Suprapubic skin (tissue), 4 donors: ENCODE results near the gene LITAFD.

ENCODE experiments used
- EP300 ChIP-seq: sonication (generic); formaldehyde crosslinking; IDR thresholded peaks from one replicate; pipeline ENCODE4 v1.6.1; 2017; ENCODE audit warnings: antibody characterized with exemption
- POLR2A ChIP-seq, 2 donors: fragments of 450-650 bp; IDR thresholded peaks; one replicate each; pipeline ENCODE4 v1.6.1; 2017; ENCODE audit warnings: antibody characterized with exemption in 2 of 2, mild to moderate bottlenecking in 2 of 2, moderate library complexity in 2 of 2
- POLR2AphosphoS5 ChIP-seq, 3 donors: sonication (generic); formaldehyde crosslinking; IDR thresholded peaks; one replicate each; pipeline ENCODE4 v1.6.1; 2017; ENCODE audit warnings: antibody characterized with exemption in 3 of 3
- TF ChIP-seq, protein P1 (sequence below), 2 donors: fragments of 200-600 bp in 1 of 2; fragments of 450-650 bp in 1 of 2; sonication (generic) in 1 of 2; IDR thresholded peaks; one replicate each; pipeline ENCODE4 v1.5.1; 2016 to 2019; ENCODE audit warnings: antibody characterized with exemption in 2 of 2, mild to moderate bottlenecking in 1 of 2, moderate library complexity in 1 of 2

DNA sequence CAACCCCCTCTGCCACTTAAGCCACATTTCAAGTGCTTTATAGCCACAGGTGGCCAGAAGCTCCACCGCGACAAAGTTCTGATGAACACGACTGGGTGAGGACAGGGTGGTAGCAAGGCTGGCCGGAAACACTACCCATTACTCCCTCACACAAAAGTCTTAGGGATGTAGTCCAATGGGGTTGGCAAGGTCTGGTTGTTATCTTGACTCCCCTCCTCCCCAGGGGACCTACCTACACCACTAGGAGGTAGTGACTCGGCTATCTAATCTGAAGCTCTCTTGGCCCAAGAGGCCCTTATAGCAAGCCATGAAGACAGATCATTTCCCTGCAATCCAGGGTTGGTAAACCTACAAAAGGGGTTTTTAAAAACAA, 8.4 kb downstream of the LITAFD start:
- no peak for TF ChIP-seq POLR2A (IDR thresholded peaks at IDR 0.05)
- TF ChIP-seq, protein P1, sequence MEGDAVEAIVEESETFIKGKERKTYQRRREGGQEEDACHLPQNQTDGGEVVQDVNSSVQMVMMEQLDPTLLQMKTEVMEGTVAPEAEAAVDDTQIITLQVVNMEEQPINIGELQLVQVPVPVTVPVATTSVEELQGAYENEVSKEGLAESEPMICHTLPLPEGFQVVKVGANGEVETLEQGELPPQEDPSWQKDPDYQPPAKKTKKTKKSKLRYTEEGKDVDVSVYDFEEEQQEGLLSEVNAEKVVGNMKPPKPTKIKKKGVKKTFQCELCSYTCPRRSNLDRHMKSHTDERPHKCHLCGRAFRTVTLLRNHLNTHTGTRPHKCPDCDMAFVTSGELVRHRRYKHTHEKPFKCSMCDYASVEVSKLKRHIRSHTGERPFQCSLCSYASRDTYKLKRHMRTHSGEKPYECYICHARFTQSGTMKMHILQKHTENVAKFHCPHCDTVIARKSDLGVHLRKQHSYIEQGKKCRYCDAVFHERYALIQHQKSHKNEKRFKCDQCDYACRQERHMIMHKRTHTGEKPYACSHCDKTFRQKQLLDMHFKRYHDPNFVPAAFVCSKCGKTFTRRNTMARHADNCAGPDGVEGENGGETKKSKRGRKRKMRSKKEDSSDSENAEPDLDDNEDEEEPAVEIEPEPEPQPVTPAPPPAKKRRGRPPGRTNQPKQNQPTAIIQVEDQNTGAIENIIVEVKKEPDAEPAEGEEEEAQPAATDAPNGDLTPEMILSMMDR (IDR thresholded peaks at IDR 0.05): no peak
- no peak for TF ChIP-seq EP300
- TF ChIP-seq POLR2AphosphoS5 (IDR thresholded peaks at IDR 0.05): no peak
